T-helper 9 cell (primary cell): Measurements from ENCODE around the gene PRR9.
"Not testable (repeated sequence)": the region's sequence is repeated elsewhere in the genome, so short reads cannot be mapped to it uniquely, and the experiment has no call there.

Experiments used
- DNase-seq: peaks from one replicate; pipeline ENCODE4 v3.0.0-alpha.2; 2020
- total RNA-seq, 2 donors: gene quantifications; one replicate each; lab custom pipeline; 2026; lab: John Stamatoyannopoulos, UW

The PRR9 gene
- total RNA-seq, result 0 reads per million in 2 donors

- no peak for DNase-seq
These were observed at the start of gene PRR9 for GRCh38 chr1:153217212-153217611. PRR9 (plus strand) TSS chr1:153217584; CDS start chr1:153218145, 561 bp downstream.

- DNase-seq, result no peak
These were observed 48.7 kb upstream of the PRR9 start for GRCh38 chr1:153168686-153169085.

GRCh38 chr1:153174624-153175023, 42.8 kb upstream of the PRR9 start:
- no peak for DNase-seq

DNA sequence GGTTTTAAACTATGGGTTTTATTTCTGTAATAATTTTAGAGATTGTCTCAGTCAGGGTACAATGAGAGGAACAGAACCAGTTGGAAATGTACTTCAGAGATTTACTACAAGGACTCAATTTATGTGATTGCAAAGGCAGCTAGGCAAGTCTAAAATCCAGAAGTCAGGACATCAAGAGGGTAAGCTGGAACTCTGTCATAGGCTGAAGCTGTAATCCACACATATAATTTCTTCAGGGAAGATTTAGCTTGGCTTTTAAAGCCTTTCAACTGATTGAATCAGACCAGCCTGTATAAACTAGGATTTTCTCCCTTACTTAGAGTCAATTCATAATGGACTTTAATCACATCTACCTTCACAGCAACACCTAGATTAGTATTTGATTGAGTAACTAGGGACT, 38.5 kb upstream of the PRR9 start:
- DNase-seq, result no peak

DNA sequence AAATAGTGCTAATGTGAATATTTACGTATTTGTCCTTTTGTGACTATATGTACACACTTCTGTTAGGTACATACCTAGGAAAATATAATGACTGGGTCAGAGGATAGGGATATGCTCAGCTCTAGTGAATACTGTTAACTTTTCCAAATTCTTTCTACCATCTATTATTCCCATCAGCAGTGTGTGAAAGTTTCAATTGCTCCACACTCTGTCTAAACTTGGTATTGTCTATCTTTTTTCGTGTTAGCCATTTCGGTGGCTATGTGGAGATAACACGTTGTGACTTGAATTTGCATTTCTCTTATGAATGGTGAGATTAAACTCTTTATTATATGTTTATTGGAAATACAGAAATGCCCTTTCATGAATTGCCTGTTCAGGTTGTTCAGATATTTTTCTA, 36.8 kb upstream of the PRR9 start:
- no peak for DNase-seq

- not testable (repeated sequence) for DNase-seq
These were observed 29.1 kb upstream of the PRR9 start for GRCh38 chr1:153188301-153188700.

DNA sequence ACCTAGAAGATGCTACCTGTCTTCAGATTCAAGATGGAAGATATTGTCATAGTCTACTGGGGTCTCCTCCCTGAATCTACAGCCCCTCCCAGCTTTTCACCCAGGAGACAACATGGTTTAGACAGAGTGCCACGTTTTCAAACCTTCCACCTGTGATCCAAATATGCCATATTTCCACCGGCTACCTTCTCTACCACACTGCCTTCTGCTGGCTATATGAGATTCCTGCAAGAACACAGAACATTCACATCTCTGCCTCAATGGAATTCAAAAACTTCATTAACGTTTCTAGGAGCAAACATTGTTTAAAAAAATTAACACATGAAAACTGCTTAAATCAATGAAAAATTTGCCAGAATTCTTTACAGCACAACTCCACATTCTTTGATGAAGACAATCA, 27.0 kb upstream of the PRR9 start:
- no peak for DNase-seq

DNA sequence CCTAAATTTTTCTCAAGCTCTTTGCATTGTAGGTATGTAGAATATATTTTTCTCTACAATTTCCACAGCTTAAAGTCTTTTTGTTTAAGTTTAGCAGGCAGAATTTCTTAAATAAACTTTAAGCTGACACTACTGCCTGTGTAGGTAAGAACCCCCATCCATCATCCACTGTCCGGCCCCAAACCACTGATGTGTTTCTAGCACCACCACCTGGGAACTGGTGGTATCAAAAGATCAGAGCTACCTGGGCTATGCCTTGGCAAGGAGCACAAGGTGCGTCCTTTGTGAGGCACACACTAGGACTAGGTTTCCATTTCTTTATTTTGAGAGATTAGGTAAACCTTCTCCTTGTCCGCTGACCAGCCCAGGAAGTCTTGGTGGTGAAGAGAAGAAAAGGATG, 24.7 kb upstream of the PRR9 start:
- no peak for DNase-seq

GRCh38 chr1:153194331-153195050, 22.9 kb upstream of the PRR9 start:
- no peak for DNase-seq

DNA sequence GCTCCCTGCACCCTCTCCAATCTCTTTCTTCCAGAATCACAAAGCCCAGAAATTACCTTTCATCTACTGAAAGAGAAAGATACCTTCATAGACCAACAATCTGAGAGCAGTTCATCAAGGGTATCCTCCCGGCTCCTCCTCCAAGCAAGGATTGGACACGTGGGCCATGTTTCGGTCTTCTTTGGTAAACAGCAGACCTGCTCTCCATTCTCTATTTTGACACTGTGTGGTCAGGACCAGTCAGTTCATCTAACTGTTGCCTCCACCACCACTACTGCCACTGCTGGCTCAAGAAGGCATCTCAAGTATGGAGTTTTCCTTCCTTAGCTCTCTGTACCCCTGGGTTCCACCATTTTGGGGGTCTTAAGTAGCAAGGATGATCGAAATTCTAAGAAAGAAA, 22.2 kb upstream of the PRR9 start:
- no peak for DNase-seq

- no peak for DNase-seq
These were observed 15.4 kb upstream of the PRR9 start for GRCh38 chr1:153202006-153202405.

DNA sequence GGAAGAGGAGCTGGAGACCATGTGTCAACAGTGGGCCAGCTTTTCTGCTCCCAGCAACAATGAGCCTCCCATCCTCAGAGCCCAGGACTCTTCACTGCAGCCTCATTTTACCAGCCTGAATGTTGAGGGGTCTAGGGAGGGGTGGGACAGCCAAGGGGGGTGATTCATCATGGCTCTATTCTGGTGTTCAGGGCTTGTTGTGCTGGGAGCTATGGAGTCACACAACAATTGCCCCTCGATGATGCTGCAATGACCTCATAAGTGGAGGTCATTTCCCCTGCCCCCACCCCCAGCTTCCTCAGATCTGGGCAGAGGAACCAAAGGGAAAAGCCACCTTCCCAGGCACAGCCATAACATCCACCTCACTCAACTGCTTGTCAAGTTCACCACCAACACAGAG, 14.3 kb upstream of the PRR9 start, which contains the start of gene LELP1:
Gene LELP1, plus strand, starts transcription at position 301 of the 400 bp plus-strand sequence. CDS start 1,278 bp downstream, outside the sequence.
- no peak for DNase-seq

- DNase-seq, result no peak
These were observed 10.8 kb upstream of the PRR9 start for GRCh38 chr1:153206631-153207030.

DNA sequence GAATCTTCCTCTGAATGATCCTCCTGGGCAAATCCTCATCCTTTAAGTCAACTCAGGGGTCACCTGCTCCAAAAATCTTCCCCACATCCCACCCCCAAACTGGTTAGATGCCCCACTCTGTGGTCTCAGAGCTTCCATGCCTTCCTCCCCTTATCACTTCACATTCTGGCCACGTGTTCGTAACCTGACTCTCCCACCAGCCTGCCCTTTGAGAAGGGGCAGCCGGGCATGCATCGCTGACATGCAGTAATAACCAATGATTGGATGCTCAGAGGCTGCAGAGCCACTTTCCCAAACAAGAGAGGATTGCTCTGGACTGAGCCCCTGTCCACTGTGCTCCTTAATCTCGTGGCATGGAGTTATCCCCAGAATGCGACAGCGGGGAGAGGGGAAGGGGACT, 7.2 kb upstream of the PRR9 start:
- DNase-seq, result no peak

DNA sequence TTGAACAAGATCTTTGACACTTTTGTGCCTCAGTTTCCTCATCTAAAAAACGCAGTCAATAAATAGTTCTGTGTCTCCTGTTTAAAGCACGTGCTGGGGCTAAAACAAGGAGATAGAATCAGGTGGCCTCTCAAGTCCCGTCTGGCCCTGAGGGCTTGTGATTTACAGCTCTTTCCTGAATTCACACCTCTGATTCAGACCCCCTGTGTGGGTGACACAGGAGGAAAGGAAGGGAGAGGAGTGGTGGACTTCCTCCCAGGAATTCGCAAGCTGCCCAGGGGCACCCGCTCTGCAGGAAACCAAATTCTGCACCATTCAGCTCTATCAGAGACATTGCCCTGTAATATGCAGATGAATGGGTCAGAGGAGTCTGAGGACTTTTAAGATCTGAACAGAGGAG, 5.2 kb upstream of the PRR9 start:
- DNase-seq, result no peak

DNA sequence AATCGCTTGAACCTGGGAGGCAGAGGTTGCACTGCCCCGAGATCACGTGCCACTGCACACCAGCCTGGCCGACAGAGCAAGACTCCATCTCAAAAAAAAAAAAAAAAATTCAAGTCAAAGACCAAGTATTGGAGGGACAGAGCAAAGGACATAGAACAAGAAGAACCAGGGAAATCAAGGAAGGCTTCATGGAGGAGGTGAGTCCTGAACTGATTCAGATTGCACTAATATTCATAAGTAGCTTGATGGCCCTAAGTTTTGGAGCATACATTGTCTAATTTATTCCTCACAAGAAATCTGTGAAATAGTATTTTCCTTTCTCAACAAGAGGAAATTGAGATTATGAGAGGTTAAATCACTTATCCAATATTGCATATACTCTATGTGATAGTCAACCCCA, 3.9 kb upstream of the PRR9 start:
- DNase-seq, result no peak

DNA sequence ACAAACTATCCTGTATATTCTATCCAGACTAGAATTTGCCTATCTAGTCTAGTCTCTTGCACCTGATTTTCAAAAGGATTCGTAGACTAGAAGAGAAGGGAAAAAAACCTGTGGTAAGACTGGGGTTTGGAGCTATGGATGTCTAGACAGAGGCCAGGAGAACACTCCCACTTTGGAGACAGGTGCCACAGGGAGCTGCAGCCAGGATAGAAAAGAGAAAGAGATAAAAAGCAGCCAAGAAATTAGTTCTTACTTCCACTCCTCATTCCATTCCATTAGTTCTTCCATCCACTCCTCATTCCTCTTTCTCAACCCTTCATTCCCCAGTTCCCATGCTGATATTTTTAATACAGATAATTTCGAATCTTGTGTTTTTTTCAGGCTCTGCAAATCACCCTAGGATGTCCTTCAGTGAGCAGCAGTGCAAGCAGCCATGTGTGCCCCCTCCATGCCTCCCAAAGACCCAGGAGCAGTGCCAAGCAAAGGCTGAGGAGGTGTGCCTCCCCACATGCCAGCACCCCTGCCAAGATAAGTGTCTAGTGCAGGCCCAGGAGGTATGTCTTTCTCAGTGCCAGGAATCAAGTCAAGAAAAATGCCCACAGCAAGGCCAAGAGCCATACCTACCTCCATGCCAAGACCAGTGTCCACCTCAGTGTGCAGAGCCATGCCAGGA, 496 bp downstream of the PRR9 start:
- no peak for DNase-seq

DNA sequence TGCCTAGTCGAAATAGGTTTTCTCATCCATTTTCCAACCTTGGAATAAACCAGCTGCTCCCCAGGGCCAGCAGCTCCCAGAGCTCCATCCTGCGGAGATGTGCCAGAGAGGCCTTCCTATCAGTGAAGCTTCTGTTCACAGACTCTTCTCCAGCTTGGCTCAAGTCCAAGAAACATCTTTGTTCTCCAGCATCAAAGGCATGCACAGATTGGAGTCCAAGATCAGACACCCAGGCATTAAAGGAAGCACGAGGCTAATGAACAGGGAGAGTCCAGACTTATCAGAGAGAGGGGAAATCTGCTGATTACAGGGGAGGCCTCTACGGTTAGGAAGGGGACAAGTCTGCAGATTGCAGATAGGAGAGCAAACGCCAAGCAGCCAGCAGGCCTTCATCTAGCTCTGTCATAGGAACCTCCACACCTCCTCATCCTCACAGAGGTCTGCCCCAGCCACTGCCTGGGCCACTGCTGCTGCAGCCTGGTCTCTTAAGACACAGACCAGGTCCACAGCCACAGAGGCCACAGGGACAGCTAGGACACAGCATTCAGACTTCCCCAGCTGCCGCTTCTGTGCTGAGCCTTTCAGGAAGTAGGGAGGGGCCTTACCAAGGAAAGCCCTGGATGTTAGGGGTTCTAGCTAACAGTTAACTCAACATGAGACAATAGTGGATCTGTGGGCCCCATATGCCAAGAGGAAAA, 3.4 kb downstream of the PRR9 start:
- DNase-seq, result no peak

- peak; percentile 30 for DNase-seq
These were observed 5.9 kb downstream of the PRR9 start for GRCh38 chr1:153223040-153223891.

GRCh38 chr1:153227810-153228209, 10.4 kb downstream of the PRR9 start:
- DNase-seq, result no peak

GRCh38 chr1:153228491-153228890, 11.1 kb downstream of the PRR9 start:
- DNase-seq, result no peak

- peak; percentile 3 for DNase-seq
These were observed 11.9 kb downstream of the PRR9 start for GRCh38 chr1:153229076-153229829.
